ENCODE measurements around the gene ESPN.

Gene ESPN

DNA sequence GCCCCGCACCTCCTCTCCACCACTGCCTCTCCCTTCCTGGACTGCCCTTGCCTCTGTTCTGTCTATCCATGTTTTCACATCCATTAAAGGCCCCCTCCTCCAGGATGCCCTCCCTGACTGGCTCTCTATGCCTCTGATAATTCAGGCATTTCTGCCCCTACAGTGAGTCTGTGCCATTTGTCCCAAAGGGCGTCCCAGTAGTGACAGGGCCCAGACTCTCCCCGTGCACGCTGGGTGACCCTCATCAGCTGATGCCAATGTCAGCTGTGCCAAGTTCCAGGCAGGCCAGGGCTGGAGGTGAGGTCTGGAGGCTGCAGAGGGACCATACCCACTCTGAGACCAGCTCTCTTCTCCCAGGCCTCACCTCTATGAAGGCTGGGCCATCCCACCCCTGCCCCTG lies 70.1 kb downstream of the ESPN start:
- no peak for TF ChIP-seq ZNF274 (IDR thresholded peaks at IDR 0.05; ENCODE audit: low read depth, low read length)
- H3K4me3 ChIP-seq (ENCODE audit: low read length) = no peak overlapping the region

DNA sequence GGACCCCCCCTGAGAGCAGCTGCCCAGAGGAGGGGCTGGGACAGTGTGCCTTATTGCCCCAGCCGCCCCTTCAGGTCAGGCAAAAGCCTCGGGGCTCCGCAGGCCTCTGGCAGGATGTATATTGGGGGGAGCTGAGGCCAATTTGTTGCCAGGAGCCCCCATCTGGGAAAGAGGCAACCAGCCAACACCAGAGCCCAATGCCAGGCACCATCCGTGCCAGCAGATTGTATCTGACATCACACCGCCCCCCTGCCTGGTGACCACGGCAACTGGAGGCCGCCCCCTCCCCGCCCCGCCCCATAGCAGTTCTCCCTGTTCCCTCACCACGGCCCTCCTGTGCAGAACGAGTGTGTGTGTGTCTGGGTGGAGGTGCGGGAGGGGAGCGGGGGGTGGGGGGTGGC lies 70.5 kb downstream of the ESPN start:
- no peak overlapping the region for H3K4me3 ChIP-seq (ENCODE audit: low read length)
- no peak for TF ChIP-seq ZNF274 (IDR thresholded peaks at IDR 0.05; ENCODE audit: low read depth, low read length)

DNA sequence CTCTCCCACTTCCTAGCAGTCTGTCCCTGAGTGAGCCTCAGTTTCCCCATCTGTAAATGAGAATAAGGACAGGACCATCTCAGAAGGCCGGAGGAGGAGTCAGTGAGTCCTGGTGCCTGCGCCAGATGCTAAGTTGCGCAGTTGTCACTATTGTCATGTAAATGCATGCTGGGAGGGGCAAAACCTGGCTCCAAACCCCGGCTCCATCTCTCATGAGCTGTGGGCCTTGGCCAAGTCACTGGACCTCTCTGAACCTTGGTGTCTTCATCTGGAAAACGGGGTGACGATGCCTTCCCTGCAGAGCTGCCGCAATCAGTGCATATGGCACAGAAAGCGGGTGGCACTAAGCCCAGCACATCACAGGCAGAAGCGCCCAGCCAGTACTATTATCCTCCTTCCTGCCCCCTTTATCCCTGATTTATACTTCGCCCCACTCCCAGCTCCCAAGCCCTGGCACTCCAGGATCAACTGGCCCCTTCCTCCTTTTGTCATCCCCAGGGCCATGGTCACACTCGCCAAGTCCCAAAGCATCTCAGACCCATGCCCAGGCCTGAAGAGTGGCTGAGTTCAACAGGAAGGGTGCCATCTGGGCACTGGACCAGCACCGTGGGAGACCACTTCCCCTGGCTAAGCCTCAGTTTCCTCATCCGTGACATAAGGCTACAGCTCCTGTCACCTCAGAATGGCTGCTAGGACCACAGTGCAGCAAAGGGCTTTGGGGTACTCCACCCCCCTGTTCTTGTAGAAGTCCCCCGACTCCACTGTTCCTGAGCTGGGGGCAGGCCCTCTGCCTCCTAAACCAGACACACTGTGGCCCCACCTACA lies 71.2 kb downstream of the ESPN start:
- no peak overlapping the region for H3K4me3 ChIP-seq (ENCODE audit: low read length)
- no peak for TF ChIP-seq ZNF274 (IDR thresholded peaks at IDR 0.05; ENCODE audit: low read depth, low read length)

DNA sequence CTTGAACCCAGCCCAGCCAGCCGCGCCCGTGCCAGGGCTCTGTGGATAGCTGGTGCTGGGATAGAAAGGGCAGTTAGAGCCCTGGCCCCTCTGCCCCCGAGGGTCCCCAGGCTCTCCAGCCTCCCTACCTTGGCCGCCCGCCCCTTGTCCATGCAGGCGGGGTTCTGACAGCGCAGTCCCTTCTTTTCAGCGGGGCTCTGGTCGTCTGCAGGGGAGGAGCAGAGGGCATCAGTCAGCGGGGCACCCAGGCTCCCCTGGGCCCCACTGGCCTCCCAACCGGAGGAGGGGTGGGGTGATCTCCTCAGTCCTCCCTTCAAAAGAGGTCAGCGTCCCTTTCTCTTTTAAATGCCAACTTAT lies 71.8 kb downstream of the ESPN start:
- H3K4me3 ChIP-seq (ENCODE audit: low read length) = no peak overlapping the region
- TF ChIP-seq ZNF274 (IDR thresholded peaks at IDR 0.05; ENCODE audit: low read depth, low read length) = no peak

DNA sequence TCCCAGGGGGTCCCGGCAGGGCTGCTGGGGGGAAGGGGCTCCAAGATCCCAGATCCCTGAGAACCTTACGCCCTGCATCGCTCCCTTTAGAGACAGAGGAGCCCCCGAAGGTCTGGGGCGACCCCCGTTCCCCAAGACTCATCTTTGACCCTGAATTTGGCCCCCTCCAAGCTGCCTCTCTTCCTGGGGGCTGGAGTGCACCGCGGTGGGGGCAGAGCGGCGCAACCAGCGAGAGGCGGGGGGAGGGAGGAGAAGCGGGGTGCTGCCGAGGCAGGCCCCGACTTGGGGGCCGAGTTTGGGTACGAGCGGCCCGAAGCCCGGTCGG lies 72.3 kb downstream of the ESPN start:
- no peak for TF ChIP-seq ZNF274 (IDR thresholded peaks at IDR 0.05; ENCODE audit: low read depth, low read length)
- H3K4me3 ChIP-seq (ENCODE audit: low read length) = no peak overlapping the region

DNA sequence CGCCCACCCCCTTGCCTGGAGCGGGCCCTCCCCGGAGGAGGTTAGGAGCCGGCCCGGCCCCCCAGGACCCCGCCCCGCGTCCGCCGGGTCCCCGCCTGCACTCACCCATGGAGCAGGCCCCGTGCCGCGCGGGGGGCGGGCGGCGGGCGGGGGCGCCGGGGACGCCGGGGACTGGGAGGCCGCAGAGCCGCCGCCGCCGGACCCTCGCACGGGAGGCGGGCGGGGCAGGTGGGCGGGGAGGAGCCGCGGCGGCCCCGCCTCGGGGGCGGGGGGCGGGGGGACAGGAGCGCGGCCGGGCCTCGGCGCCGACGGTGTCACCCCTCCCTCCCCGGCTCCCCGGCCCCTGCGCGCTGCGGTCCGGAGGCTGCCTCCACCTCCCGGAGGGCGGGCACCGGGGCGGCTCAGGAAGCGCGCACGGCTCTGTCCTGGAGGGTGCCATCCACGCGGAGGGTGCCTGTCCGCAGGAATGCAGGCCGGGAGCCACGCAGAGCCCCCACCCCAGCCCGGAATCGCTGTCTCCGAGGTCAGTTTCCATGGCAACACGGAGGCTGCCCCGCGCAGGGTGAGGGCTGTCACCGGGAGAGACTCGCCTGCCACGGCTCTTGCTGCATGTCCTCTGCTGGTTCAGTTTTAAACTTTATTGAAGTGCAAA lies 72.8 kb downstream of the ESPN start:
- no peak for TF ChIP-seq ZNF274 (IDR thresholded peaks at IDR 0.05; ENCODE audit: low read depth, low read length)
- peak overlapping the region; percentile 47; the same call in 1 of the 2 replicates for H3K4me3 ChIP-seq (ENCODE audit: low read length)

DNA sequence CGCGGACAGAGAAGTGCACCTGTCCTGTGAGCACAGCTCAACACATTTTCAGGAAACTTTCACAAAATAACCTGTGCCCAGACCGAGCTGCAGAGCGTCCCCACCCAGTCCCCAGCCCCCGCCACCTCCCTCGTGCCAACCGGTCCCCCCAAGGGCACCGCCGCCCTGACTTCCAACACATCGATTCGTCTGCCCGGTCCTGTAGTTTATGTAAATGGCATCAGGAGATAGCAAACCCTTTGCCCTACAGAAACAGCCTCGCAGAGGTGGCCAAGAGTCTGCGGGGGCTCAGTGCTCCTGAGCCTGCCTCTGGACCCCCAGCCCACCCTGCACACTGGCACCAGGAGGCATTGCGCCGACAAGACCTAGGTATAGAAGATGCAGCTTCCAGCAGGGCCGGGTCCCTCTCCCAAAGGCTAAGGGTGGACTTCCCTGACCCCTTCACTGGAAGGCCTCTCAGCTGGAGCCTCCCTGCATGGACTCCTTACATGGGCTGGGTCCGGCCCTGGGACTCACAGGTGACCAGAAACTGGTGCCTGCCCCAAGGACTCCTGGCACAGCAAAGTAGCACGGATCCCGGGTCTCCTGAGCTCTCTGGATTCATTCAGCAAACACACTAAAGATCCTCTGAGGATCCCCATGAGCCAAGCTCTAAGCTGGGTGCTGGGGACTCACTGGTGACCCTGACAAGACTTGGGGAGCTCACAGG lies 73.4 kb downstream of the ESPN start:
- H3K4me3 ChIP-seq (ENCODE audit: low read length) = peak overlapping the region; percentile 47; the same call in 1 of the 2 replicates
- no peak for TF ChIP-seq ZNF274 (IDR thresholded peaks at IDR 0.05; ENCODE audit: low read depth, low read length)

DNA sequence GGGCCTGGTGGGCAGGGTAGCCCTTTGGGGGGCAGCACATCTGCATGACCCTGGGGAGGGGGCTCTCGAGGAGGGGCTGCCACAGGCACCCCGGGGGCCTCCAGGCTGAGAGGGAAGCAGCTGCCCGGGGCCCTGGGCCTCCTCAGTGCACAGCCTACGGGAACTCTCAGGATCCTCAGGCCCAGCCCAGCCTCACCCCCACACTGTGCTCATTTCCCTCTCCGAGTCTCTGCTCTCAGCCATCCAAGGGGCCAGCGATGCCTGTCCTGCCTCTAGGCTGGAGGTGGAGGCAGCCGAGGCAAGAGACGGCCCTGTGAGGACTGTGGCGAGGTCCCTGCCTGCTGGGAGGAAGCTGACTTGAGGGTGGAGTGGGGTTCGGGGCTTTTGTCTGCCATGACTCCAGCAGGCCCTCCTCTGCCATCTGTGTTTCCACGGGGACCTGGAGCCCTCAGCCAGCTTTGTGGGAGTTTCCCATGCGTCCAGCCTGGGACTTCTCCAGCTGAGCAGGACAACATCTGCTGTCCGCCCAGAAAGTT lies 74.1 kb downstream of the ESPN start:
- TF ChIP-seq ZNF274 (IDR thresholded peaks at IDR 0.05; ENCODE audit: low read depth, low read length) = no peak
- no peak overlapping the region for H3K4me3 ChIP-seq (ENCODE audit: low read length)

DNA sequence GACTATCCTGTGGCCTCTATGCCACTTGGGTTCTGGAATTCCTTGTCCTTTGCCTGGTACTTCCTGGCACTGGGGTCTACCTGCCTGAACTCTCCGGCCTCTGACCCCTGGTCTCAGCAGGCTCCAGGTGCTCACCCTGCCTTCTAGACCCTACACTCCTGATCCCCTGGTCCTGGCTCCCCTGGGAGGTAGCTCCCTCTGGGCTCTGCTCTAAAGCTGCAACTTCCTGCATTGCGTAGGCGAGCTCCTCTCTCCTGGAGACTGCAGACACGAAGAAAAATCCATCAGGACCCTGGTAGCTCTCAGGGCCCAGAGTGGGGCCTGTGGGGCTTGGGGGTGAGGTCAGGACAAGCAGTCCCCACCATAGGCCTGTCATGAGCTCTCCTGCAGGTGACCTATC lies 74.7 kb downstream of the ESPN start:
- H3K4me3 ChIP-seq (ENCODE audit: low read length) = no peak overlapping the region
- TF ChIP-seq ZNF274 (IDR thresholded peaks at IDR 0.05; ENCODE audit: low read depth, low read length) = no peak

DNA sequence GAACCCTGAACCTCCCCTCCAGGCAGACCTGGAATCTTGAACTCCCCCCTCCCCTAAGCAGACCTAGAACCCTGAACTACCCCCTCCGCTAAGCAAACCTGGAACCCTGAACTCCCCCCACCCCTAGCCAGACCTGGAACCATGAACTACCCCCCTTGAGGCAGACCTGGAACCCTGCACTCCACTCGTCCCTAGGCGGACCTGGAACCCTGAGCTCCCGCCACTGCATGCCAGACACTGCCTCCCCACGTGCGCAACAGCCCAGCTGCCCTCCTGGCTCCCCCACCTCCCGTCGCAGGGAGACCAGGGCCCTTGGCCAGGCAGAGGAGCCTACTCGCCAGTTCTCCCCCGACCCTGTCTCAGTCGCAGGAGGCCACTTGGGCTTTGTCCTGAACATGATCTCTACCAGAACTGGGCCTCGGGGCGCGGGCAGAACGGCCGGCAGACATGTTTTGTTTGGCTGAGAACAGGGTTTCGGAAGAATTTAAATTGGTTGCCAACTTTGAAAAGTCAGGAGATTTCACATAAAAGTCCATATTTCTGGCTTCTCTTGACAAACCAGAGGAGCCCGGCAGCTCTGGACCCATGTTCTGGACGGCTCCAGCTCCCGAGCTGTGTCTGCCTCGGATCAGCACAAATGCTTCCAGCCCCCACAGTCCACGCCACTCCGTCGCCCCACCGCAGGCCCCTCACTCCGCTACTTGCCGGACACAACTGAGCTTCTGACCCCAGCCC lies 76.1 kb downstream of the ESPN start:
- TF ChIP-seq ZNF274 (IDR thresholded peaks at IDR 0.05; ENCODE audit: low read depth, low read length) = no peak
- no peak overlapping the region for H3K4me3 ChIP-seq (ENCODE audit: low read length)

DNA sequence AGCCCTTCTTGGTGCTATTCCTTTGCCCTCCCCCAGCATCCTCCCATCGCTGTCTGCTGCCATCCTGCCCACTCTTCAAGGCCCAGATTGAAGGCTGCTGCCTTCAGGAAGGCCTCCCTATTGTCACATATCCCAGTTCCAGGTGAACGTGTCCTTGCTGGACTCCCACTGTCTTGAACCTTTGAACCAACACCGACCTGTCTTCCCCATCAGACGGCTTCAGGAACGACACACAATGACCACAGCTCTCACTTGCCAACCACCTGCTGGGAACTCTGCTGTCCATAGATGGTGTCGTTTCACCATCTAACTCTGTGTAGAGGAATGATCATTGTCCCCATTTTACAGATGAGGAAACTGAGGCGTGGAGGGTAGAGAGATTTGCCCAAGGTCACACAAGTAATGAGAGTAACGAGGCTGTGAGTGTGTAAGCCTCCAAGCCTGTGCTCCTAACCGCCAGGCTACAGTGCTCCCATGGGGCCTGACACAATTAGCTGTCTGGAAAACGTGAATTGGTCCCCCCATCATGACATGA lies 76.8 kb downstream of the ESPN start:
- no peak for TF ChIP-seq ZNF274 (IDR thresholded peaks at IDR 0.05; ENCODE audit: low read depth, low read length)
- H3K4me3 ChIP-seq (ENCODE audit: low read length) = no peak overlapping the region

DNA sequence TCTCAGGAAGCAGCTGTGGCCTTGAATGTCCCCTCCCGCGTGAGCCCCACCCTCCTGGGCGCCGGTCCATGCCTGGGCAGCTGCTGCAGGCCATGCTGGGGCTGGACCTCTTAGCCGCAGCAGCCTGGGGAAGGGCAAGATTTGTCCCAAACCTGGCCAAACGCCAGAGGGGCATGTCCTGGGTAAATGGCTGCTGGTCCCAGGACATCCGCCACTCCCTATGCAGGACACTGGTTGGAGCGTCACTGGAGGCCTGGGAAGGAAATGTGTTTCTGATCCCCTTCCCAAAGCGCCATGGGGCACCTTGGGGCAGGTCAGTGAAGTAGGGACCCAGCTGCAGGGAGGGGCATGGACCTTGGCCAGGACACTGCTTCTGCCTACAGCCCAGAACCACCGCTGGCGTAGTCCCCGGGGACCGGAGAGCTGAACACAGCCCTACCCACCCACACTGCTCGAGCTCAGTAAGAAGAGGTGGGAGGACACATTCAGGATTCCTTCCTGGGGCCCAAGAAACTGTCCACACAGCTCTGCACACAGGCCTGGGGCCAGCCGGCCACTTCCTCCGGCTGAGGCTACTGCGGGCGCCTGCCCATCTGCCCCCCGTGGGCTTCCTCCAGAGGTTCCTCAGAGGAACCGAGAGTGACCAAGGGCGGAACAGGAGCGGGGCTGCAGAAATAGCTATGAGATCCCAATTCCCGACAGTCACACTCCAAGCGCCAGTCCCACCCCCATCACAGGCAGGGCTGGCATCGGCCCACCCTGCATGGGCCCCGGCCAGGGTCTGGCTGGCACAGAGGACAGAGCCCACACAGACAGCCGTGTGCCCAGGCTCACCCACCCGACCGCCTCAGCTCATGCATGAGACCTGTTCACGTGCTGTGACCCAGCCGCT lies 77.7 kb downstream of the ESPN start:
- no peak for TF ChIP-seq ZNF274 (IDR thresholded peaks at IDR 0.05; ENCODE audit: low read depth, low read length)
- no peak overlapping the region for H3K4me3 ChIP-seq (ENCODE audit: low read length)

Measured in GM08714 (cell line).